Transverse colon (tissue), 4 donors: ENCODE measurements around the gene IRGQ. TPM values are rescaled to one million over a fixed set of nuclear protein-coding genes. Genes with fewer than 3 reads are reported as not detected.

Source experiments
- DNase-seq: peaks from one replicate; pipeline ENCODE4 v3.0.0-alpha.2; 2019
- H3K27ac ChIP-seq, 4 donors: fragments of 200-600 bp; sonication (generic); 2 replicates each; pipeline ENCODE4 v1.5.1; 2016 to 2018; ENCODE audit warnings: inconsistent platforms in 4 of 4
- H3K27me3 ChIP-seq: fragments of 200-600 bp; sonication (generic); 2 replicates; pipeline ENCODE4 v1.5.1; 2017; ENCODE audit warnings: inconsistent platforms
- H3K36me3 ChIP-seq, 4 donors: fragments of 200-600 bp; sonication (generic); 2 replicates each; pipeline ENCODE4 v1.5.1; 2017 to 2019; ENCODE audit warnings: inconsistent platforms in 4 of 4
- H3K4me1 ChIP-seq, 4 donors: fragments of 200-600 bp; sonication (generic); 2 replicates each; pipeline ENCODE4 v1.5.1; 2017 to 2020; ENCODE audit warnings: inconsistent platforms in 4 of 4
- H3K4me3 ChIP-seq, 4 donors: fragments of 200-600 bp; sonication (generic); 1 replicate in 1 of 4; 2 replicates in 3 of 4; pipeline versions ENCODE4 v1.5.1 to v1.6.1; 2017 to 2019; ENCODE audit warnings: inconsistent platforms in 4 of 4
- H3K9me3 ChIP-seq, 2 donors: fragments of 200-600 bp; sonication (generic); 2 replicates each; pipeline ENCODE4 v1.5.1; 2017 to 2019; ENCODE audit warnings: inconsistent platforms in 2 of 2
- CTCF ChIP-seq, 5 experiments: fragments of 200-600 bp in 3 of 5; fragments of 450-650 bp in 2 of 5; sonication (generic) in 3 of 5; IDR thresholded peaks; 1 replicate in 2 of 5; 2 replicates in 3 of 5; pipeline ENCODE4 v1.5.1; 2016 to 2017; ENCODE audit warnings: antibody characterized with exemption in 5 of 5, inconsistent platforms in 3 of 5, mild to moderate bottlenecking in 2 of 5, moderate library complexity in 1 of 5
- EP300 ChIP-seq: sonication (generic); formaldehyde crosslinking; IDR thresholded peaks from one replicate; pipeline ENCODE4 v1.6.1; 2017; ENCODE audit warnings: antibody characterized with exemption, low read depth
- POLR2A ChIP-seq: fragments of 450-650 bp; IDR thresholded peaks from one replicate; pipeline ENCODE4 v1.6.1; 2016; ENCODE audit warnings: antibody characterized with exemption, mild to moderate bottlenecking, moderate library complexity
- POLR2AphosphoS5 ChIP-seq, 3 donors: sonication (generic); formaldehyde crosslinking; IDR thresholded peaks; one replicate each; pipeline ENCODE4 v1.6.1; 2016; ENCODE audit warnings: antibody characterized with exemption in 3 of 3
- WGBS, 2 donors: methylation state at CpG; one replicate each; pipeline ENCODE4 v1.1.5; 2018; ENCODE audit warnings: low coverage in 1 of 2; 5-methylcytosine and 5-hydroxymethylcytosine counted together
- in situ Hi-C, 4 donors: fragments of 200-750 bp; cut with MboI; loops; one replicate each; pipeline versions ENCODE4 v1.15.0 to v1.15.1; 2017; ENCODE audit warnings: low sequenced_read_pairs in 3 of 4, low pct_ligation_motif_present in 1 of 4, low pct_unique_long_range_greater_than_20kb in 1 of 4
- intact Hi-C: fragments of 100-400 bp; cut with DNase I; formaldehyde crosslinking; loops from one replicate; pipeline ENCODE4 v1.15.1; 2023; ENCODE audit warnings: low total_unique reads
- total RNA-seq, 4 donors: library from RNA; depleted of rRNA; stranded (reverse); fragments of >200 nt; gene quantifications; one replicate each; pipeline ENCODE4 v1.1.0, GENCODE V29; 2016

IRGQ gene
- total RNA-seq, 4 donors from 2014 or later: 15.7 to 32.5 (median 24.7) TPM

- WGBS, 2 donors: 71% methylated on average over 2 of the region's 2 CpGs; no CpG with 5 or more reads in 1 of the 2 donors
- in situ Hi-C loops: loop anchor here in 1 of 4 donors (10.0 kb wide), 1 partner anchor 87 kb away; no protein-coding TSS in a partner anchor
Observed at GRCh38 chr19:43641333-43641732, 45.4 kb upstream of the IRGQ start.

GRCh38 chr19:43640424-43640757 lies 44.5 kb upstream of the IRGQ start:
- H3K36me3 ChIP-seq: no peaks in the 10 kb centered on the region
- H3K4me1 ChIP-seq: peaks cover 6 to 14% (median 10%) of the 10 kb centered on the region in 4 donors
- no peak for TF ChIP-seq EP300
- TF ChIP-seq CTCF (IDR thresholded peaks at IDR 0.05): no peak
- TF ChIP-seq POLR2A: no peak
- no peak for TF ChIP-seq POLR2AphosphoS5 (IDR thresholded peaks at IDR 0.05)
- H3K9me3 ChIP-seq: no peaks in the 10 kb centered on the region
- H3K27ac ChIP-seq: no peak overlapping the region
- DNase-seq: no peak
- intact Hi-C loops (no loop called here), in situ Hi-C loops (loop anchor here in 1 of 4 donors (10.0 kb wide), 1 partner anchor 86 kb away; no protein-coding TSS in a partner anchor)
- peak overlapping the region; percentile 40 to 54 (median 50) for H3K4me3 ChIP-seq
- H3K27me3 ChIP-seq: peaks cover 42% of the 10 kb centered on the region
- WGBS, 2 donors: 9% methylated on average over 9 of the region's 9 CpGs; no CpG with 5 or more reads in 1 of the 2 donors

More at GRCh38 chr19:43641333-43641732, 45.4 kb upstream of the IRGQ start:
- TF ChIP-seq POLR2A: no peak
- TF ChIP-seq CTCF (IDR thresholded peaks at IDR 0.05): no peak
- TF ChIP-seq EP300: no peak
- TF ChIP-seq POLR2AphosphoS5 (IDR thresholded peaks at IDR 0.05): no peak
- peaks cover 6 to 14% (median 10%) of the 10 kb centered on the region in 4 donors for H3K4me1 ChIP-seq
- intact Hi-C loops: no loop called here
- no peak overlapping the region for H3K4me3 ChIP-seq
- H3K36me3 ChIP-seq: no peaks in the 10 kb centered on the region
- no peak overlapping the region for H3K27ac ChIP-seq
- no peaks in the 10 kb centered on the region for H3K9me3 ChIP-seq
- H3K27me3 ChIP-seq: peaks cover 36% of the 10 kb centered on the region
- DNase-seq: no peak

GRCh38 chr19:43639519-43640423 lies 43.8 kb upstream of the IRGQ start, which contains the start of gene CADM4:
TSS of gene CADM4 (minus strand) at chr19:43639850. CDS start at chr19:43639790, 60 bp downstream.
- H3K27me3 ChIP-seq: peaks cover 42% of the 10 kb centered on the region
- H3K9me3 ChIP-seq: no peaks in the 10 kb centered on the region
- DNase-seq: peak; percentile 44
- in situ Hi-C loops: loop anchor here in 1 of 4 donors (10.0 kb wide), 1 partner anchor 85 kb away; no protein-coding TSS in a partner anchor
- no peak for TF ChIP-seq POLR2AphosphoS5 (IDR thresholded peaks at IDR 0.05)
- TF ChIP-seq EP300: no peak
- TF ChIP-seq CTCF (IDR thresholded peaks at IDR 0.05): no peak
- no peak for TF ChIP-seq POLR2A
- H3K4me3 ChIP-seq: peak within 1 kb of the TSS; percentile 40 to 54 (median 50)
- no peaks in the 10 kb centered on the region for H3K36me3 ChIP-seq
- peak within 1 kb of the TSS in 2 of 4 donors; percentile 48 to 57 for H3K27ac ChIP-seq
- WGBS, 2 donors: 2% methylated on average over 42 of the region's 110 CpGs; no CpG with 5 or more reads in 1 of the 2 donors
- H3K4me1 ChIP-seq: peaks cover 6 to 14% (median 10%) of the 10 kb centered on the region in 4 donors
- intact Hi-C loops: no loop called here

GRCh38 chr19:43638995-43639518 lies 43.1 kb upstream of the IRGQ start:
- in situ Hi-C loops (no loop called here), intact Hi-C loops (no loop called here)
- H3K27ac ChIP-seq: peak overlapping the region in 2 of 4 donors; percentile 30 to 37
- peaks cover 42% of the 10 kb centered on the region for H3K27me3 ChIP-seq
- peak overlapping the region; percentile 18 to 54 (median 50) for H3K4me3 ChIP-seq
- H3K36me3 ChIP-seq: no peaks in the 10 kb centered on the region
- no peak for DNase-seq
- TF ChIP-seq POLR2A (no peak), EP300 (no peak), POLR2AphosphoS5 (IDR thresholded peaks at IDR 0.05) (no peak)
- H3K9me3 ChIP-seq: no peaks in the 10 kb centered on the region
- WGBS, 2 donors: 12 to 18% methylated on average over 8 to 13 of the region's 18 CpGs
- peaks cover 6 to 14% (median 10%) of the 10 kb centered on the region in 4 donors for H3K4me1 ChIP-seq
